Measurements from ENCODE around the gene VRK3.
A peak's percentile ranks its signal among the peaks of the same experiment; 100 is the strongest.

The VRK3 gene

DNA sequence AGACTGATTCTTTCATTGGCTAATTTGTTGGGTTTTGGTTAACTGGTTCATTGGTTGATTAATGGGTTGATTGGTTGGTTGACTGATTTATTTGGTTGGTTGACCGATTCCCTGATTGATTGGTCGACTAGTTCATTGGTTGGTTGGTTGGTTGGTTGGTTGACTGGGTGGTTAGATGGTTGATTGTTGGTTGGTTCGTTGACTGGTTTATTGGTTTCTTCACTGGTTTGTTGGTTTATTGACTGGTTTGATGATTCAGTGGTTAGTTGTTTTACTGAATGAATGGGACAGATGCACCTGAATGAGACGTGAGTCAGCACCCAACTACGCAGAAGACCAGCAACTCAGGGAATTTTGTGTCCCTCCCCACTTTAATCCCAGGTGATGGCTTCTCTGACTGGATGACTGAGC is 93.1 kb downstream of the VRK3 start:
- H3K27me3 ChIP-seq: no peaks in the 10 kb centered on the region
- H3K9ac ChIP-seq: no peak overlapping the region
- H3K9me3 ChIP-seq: no peaks in the 10 kb centered on the region
- peaks cover 42% of the 10 kb centered on the region for H3K36me3 ChIP-seq
- peaks cover 64% of the 10 kb centered on the region for H4K20me1 ChIP-seq
- peak overlapping the region; percentile 77 for H3K4me2 ChIP-seq
- no peak overlapping the region for H3K27ac ChIP-seq
- H3K4me1 ChIP-seq: peaks cover 43% of the 10 kb centered on the region
- no peak for TF ChIP-seq Cebpa-rat (IDR thresholded peaks at IDR 0.05)
- peak overlapping the region; percentile 83; the same call in 1 of the 2 replicates for H3K4me3 ChIP-seq

DNA sequence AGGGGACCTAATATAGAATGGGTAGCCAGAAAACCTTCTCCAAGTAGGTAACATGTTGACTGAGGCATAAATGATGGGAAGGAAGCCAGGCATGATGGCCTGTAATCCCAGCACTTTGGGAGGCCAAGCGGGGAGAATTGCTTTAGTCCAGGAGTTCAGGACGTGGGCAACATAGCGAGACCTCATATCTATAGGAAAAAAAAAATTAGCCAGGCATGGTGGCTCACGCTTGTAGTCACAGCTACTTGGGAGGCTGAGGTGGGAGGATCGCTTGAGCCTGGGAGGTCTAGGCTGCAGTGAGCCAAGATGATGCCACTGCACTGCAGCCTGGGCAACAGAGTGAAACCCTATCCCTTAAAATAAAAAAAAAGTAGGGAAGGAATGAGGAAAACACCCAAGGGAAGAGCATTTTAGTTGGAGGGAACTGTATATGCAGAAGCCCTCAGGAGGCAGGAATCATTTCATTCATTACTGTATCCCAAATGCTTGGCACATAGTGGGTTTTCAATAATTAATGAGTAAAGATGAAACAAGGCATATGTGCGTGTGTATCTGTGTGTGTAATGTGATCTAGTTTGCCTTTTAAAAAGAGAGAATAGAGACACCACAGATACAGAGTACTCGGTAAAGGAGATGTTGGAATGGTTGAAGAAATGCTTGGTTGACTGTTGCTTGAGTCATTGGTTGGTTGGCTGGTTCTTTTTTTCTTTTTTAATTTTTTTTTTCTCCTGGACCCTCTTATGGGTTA is 93.7 kb downstream of the VRK3 start:
- Histone ChIP-seq H3K27ac (no peak overlapping the region), H3K27me3 (no peaks in the 10 kb centered on the region), H3K9ac (no peak overlapping the region), H3K9me3 (no peaks in the 10 kb centered on the region), H3K4me3 (peak overlapping the region; percentile 83; the same call in 1 of the 2 replicates), H3K4me1 (peaks cover 48% of the 10 kb centered on the region), H4K20me1 (peaks cover 64% of the 10 kb centered on the region), H3K4me2 (peak overlapping the region; percentile 77), H3K36me3 (peaks cover 47% of the 10 kb centered on the region)
- TF ChIP-seq Cebpa-rat (IDR thresholded peaks at IDR 0.05): no peak

DNA sequence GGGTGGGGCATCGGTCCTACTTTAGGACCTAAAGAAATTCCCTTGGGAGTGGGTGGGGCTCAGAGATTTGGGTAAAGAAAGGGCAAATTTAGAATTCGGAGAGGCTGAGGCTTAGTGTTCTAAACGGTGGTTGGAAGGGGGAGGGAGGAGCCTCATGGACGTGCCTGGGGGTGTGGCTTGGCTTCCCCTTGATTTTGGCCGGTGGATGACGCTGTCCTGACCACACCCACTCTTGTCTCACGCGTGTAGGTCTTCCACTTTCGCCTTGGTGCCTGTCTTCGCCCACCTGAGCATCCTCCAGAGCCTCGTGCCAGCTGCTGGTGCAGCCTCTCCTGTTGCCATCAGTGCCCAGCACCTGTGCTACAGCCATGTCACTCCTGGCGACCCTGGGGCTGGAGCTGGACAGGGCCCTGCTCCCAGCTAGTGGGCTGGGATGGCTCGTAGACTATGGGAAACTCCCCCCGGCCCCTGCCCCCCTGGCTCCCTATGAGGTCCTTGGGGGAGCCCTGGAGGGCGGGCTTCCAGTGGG is 94.6 kb downstream of the VRK3 start:
- H3K27ac ChIP-seq: peak overlapping the region; percentile 99; the same call in 1 of the 2 replicates
- H3K27me3 ChIP-seq: no peaks in the 10 kb centered on the region
- no peak for TF ChIP-seq Cebpa-rat (IDR thresholded peaks at IDR 0.05)
- peak overlapping the region; percentile 83 for H3K4me3 ChIP-seq
- H3K36me3 ChIP-seq: peaks cover 56% of the 10 kb centered on the region
- peaks cover 58% of the 10 kb centered on the region for H3K4me1 ChIP-seq
- no peaks in the 10 kb centered on the region for H3K9me3 ChIP-seq
- peak overlapping the region; percentile 67; the same call in 1 of the 2 replicates for H3K9ac ChIP-seq
- H3K4me2 ChIP-seq: peak overlapping the region; percentile 77
- peaks cover 66% of the 10 kb centered on the region for H4K20me1 ChIP-seq

DNA sequence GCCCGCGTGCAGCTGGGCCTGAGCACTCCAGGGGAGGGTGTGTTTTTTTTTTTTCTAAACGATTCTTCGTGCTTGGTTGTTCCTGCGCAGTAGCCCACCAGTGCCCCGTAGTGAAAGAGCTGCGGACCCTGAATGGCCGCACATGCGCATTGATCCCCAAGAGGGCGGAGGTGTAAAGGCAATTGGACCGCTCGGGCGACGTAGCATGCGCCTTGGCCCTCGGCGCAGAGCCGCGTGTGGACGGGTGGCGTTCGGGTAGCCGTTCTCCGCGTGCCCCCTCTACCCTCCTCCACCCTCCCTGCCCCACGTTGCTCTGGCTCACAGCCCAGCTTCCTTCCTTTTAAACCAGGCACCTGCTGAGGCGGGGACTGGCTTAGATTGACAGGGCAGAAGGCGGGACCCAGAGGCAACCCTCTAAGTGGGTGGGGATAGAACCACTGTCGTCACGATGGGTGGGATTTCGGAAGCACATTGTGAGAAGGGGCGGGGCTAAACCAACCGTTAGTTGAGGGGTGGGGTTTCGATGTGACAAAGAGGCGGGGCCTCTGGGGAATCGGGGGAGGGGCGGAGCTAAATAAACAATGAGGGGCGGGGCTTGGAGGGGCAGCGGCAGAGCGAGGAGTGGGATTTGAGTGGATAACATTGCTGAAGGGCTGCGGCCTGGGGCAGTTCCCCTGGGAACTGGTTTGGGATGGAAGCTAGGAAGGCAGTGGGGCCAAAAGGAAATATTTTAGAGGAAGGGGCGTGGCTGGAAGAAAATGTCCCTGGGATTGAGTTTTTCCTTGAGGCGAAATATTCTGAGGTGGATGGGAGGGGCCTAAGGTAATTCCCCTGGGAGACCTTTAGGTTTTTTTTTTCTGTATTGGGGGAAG is 95.3 kb downstream of the VRK3 start:
- TF ChIP-seq Cebpa-rat (IDR thresholded peaks at IDR 0.05): no peak
- Histone ChIP-seq H3K27ac (peak overlapping the region; percentile 99), H3K36me3 (peaks cover 62% of the 10 kb centered on the region), H4K20me1 (peaks cover 71% of the 10 kb centered on the region), H3K4me2 (peak overlapping the region; percentile 98), H3K4me3 (peak overlapping the region; percentile 83), H3K27me3 (no peaks in the 10 kb centered on the region), H3K9ac (peak overlapping the region; percentile 98), H3K4me1 (peaks cover 65% of the 10 kb centered on the region), H3K9me3 (no peaks in the 10 kb centered on the region)

DNA sequence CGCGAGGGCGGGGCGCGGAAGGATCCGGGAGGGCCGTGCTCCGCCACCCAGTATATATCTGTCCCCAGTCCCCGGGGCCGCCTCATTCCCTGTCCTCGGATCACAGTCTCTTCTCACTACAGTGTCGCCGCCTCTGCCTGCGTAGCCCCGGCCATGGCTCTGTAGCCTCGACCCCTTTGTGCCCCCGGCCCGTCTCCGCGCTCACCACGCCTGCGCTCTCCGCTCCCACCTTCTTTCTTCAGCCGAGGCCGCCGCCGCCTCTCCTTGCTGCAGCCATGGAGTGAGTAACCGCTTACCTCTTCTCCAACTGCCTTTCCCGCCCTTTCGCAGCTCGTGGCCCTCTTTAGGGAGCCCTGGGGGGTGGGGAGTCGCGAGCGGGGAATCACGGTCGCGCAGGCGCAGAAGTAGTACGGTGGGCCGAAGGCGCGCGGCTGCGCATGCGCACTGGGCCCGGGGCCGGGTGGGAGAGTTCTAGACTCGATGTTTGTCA is 96.0 kb downstream of the VRK3 start, which contains the start of the genes ATF5 and NUP62:
ATF5 (plus strand) TSS at position 85 of the 490 bp plus-strand sequence. CDS start 1,646 bp downstream, outside the sequence.
NUP62 (minus strand) TSS at position 384 of the 490 bp plus-strand sequence. CDS start 19,697 bp downstream, outside the sequence.
- Histone ChIP-seq H3K27ac (peak within 1 kb of the TSS; percentile 99), H3K4me1 (peaks cover 71% of the 10 kb centered on the region), H4K20me1 (peaks cover 75% of the 10 kb centered on the region), H3K4me2 (peak within 1 kb of the TSS; percentile 98), H3K27me3 (no peaks in the 10 kb centered on the region), H3K9ac (peak within 1 kb of the TSS; percentile 98), H3K4me3 (peak within 1 kb of the TSS; percentile 83), H3K9me3 (no peaks in the 10 kb centered on the region), H3K36me3 (peaks cover 69% of the 10 kb centered on the region)
- TF ChIP-seq Cebpa-rat (IDR thresholded peaks at IDR 0.05): no peak

DNA sequence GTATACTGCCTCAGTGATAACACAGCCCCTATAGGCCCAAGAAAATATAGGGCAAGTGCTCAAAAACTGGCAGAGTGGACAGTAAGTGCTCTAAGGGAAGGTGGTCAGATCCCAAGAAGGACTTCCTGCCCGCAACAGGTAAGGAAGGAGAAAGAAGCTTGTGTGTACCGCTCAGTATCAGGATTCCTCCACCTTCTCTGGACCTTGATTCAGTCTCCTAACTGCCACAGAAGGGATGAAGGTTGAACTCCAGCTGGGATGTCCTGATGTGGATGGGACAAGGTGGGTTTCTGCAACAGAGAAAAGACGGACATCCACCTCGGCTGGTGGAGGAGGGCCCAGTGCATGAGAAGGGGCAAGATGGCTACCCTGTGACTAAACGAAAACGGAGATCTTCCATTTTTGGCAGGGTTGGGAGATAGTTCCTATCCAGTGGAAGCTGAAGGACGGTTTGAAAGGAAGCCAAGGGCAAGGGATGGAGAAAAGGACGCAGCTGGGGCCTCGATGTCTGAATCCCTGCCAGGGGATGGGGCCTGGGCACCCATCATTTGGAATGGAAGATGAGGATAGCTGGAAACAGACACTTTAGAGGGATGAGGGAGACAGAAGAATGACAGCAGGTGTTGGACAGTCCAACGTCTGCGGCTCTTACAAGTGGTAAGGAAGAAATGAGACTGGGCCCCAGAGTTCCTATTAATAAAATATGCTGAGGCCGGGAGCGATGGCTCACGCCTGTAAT is 97.5 kb downstream of the VRK3 start:
- H3K4me3 ChIP-seq: peak overlapping the region; percentile 83
- H3K27me3 ChIP-seq: no peaks in the 10 kb centered on the region
- peaks cover 78% of the 10 kb centered on the region for H4K20me1 ChIP-seq
- no peaks in the 10 kb centered on the region for H3K9me3 ChIP-seq
- no peak for TF ChIP-seq Cebpa-rat (IDR thresholded peaks at IDR 0.05)
- H3K4me2 ChIP-seq: peak overlapping the region; percentile 98
- H3K27ac ChIP-seq: peak overlapping the region; percentile 99
- peak overlapping the region; percentile 98 for H3K9ac ChIP-seq
- peaks cover 77% of the 10 kb centered on the region for H3K4me1 ChIP-seq
- peaks cover 71% of the 10 kb centered on the region for H3K36me3 ChIP-seq

DNA sequence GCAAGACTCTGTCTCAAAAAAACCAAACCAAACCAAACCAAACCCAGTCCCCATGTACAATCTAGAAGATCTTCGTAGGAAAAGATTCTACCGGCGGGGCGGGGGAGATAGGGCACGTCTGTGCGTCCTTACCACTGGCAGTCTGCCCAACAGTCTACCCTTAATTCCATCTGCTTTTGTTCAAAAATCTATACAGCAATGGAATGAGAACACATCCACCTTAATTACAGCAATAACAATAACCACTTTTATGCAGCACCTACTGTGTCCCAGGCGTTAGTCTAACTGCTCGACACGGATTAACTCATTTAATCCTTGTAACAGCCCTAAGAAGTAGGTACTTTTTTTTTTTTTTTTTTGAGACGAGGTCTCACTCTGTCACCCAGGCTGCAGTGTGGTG is 98.7 kb downstream of the VRK3 start:
- no peak for TF ChIP-seq Cebpa-rat (IDR thresholded peaks at IDR 0.05)
- H3K4me2 ChIP-seq: peak overlapping the region; percentile 98
- H3K9ac ChIP-seq: no peak overlapping the region
- no peaks in the 10 kb centered on the region for H3K9me3 ChIP-seq
- peaks cover 75% of the 10 kb centered on the region for H3K36me3 ChIP-seq
- H4K20me1 ChIP-seq: peaks cover 80% of the 10 kb centered on the region
- H3K27me3 ChIP-seq: no peaks in the 10 kb centered on the region
- no peak overlapping the region; the same call in 1 of the 2 replicates for H3K4me3 ChIP-seq
- peaks cover 80% of the 10 kb centered on the region for H3K4me1 ChIP-seq
- no peak overlapping the region for H3K27ac ChIP-seq
